Keratinocyte (primary cell): Measurements from ENCODE around the gene SLC44A1.

Experiments used
- EZH2 ChIP-seq: IDR thresholded peaks from one replicate; pipeline ENCODE4 v1.6.1; 2012; ENCODE audit warnings: inconsistent platforms, mild to moderate bottlenecking, low read length, moderate library complexity
- TF ChIP-seq, protein P1 (sequence below), 3 experiments: IDR thresholded peaks in 1 of 3; conservative IDR thresholded peaks in 1 of 3; optimal IDR thresholded peaks in 1 of 3; 2 replicates in 2 of 3; 3 replicates in 1 of 3; pipeline versions ENCODE3 to v1.5.1; 2011; ENCODE audit warnings: low read length in 3 of 3, mild to moderate bottlenecking in 3 of 3, moderate library complexity in 2 of 3, control low read depth in 1 of 3, inconsistent platforms in 1 of 3; ENCODE audit not compliant: insufficient read depth in 2 of 3; ENCODE audit errors: extremely low read depth in 1 of 3

GRCh38 chr9:105244734-105245028 is 230 bp downstream of the SLC44A1 start:
- TF ChIP-seq, protein P1, sequence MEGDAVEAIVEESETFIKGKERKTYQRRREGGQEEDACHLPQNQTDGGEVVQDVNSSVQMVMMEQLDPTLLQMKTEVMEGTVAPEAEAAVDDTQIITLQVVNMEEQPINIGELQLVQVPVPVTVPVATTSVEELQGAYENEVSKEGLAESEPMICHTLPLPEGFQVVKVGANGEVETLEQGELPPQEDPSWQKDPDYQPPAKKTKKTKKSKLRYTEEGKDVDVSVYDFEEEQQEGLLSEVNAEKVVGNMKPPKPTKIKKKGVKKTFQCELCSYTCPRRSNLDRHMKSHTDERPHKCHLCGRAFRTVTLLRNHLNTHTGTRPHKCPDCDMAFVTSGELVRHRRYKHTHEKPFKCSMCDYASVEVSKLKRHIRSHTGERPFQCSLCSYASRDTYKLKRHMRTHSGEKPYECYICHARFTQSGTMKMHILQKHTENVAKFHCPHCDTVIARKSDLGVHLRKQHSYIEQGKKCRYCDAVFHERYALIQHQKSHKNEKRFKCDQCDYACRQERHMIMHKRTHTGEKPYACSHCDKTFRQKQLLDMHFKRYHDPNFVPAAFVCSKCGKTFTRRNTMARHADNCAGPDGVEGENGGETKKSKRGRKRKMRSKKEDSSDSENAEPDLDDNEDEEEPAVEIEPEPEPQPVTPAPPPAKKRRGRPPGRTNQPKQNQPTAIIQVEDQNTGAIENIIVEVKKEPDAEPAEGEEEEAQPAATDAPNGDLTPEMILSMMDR (optimal IDR thresholded peaks at IDR 0.05 in 1 of 3, IDR thresholded peaks at IDR 0.05 in 1 of 3, conservative IDR thresholded peaks at IDR 0.05 in 1 of 3; ENCODE audit: extremely low read depth in 1 of 3, insufficient read depth in 2 of 3, low read length in 3 of 3), result no peak
- no peak for TF ChIP-seq EZH2
